ENCODE results near the gene AATK.

DNA sequence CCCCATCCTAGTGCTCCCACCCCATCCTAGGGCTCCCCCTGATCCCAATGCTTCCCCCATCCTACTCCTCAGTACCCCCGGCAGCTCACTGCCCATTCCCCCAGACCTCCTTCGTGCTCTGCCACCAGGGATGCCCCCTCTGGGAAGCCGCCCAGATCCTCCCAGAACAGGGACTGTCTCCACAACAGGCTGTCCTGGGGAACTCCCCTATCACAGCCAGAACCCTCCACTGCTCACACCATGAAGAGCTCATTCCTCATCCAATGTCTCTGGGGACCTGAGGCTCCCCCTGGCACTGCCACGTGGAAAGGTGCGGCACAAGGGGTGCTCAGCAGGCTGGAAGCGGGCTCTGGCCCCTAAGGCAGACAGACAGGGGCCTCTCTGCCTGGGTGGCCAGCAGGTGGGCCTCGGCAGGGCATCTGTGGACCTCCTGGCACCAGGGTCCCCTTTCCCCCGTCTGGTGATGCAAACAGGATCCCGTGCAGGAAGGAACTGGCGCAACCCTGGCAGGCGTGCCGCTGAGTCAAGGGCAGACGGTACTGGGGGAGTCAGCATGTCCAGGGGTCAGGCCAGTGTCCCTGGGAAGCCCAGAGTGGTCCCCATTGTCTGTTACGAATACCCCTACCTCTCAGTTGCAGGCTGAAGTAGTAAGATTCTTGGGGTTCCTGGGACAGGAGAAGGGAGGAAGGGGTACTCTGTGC lies 15.5 kb downstream of the AATK start:
- TF ChIP-seq HNRNPUL1 (IDR thresholded peaks at IDR 0.05; ENCODE audit: low read length), result no peak
- TF ChIP-seq, protein P1, sequence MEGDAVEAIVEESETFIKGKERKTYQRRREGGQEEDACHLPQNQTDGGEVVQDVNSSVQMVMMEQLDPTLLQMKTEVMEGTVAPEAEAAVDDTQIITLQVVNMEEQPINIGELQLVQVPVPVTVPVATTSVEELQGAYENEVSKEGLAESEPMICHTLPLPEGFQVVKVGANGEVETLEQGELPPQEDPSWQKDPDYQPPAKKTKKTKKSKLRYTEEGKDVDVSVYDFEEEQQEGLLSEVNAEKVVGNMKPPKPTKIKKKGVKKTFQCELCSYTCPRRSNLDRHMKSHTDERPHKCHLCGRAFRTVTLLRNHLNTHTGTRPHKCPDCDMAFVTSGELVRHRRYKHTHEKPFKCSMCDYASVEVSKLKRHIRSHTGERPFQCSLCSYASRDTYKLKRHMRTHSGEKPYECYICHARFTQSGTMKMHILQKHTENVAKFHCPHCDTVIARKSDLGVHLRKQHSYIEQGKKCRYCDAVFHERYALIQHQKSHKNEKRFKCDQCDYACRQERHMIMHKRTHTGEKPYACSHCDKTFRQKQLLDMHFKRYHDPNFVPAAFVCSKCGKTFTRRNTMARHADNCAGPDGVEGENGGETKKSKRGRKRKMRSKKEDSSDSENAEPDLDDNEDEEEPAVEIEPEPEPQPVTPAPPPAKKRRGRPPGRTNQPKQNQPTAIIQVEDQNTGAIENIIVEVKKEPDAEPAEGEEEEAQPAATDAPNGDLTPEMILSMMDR (IDR thresholded peaks at IDR 0.05 in 2 of 3, conservative IDR thresholded peaks at IDR 0.05 in 1 of 3; ENCODE audit: insufficient read depth in 2 of 3, low read depth in 1 of 3, low read length in 3 of 3), result no peak
- TF ChIP-seq ZNF124 (CRISPR knock-in tag; IDR thresholded peaks at IDR 0.05), result no peak
- TF ChIP-seq, protein P2, sequence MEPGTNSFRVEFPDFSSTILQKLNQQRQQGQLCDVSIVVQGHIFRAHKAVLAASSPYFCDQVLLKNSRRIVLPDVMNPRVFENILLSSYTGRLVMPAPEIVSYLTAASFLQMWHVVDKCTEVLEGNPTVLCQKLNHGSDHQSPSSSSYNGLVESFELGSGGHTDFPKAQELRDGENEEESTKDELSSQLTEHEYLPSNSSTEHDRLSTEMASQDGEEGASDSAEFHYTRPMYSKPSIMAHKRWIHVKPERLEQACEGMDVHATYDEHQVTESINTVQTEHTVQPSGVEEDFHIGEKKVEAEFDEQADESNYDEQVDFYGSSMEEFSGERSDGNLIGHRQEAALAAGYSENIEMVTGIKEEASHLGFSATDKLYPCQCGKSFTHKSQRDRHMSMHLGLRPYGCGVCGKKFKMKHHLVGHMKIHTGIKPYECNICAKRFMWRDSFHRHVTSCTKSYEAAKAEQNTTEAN (CRISPR knock-in tag; IDR thresholded peaks at IDR 0.05), result no peak
- no peak for TF ChIP-seq ELF1 (tag; IDR thresholded peaks at IDR 0.05)
- no peak for TF ChIP-seq EZH2 (IDR thresholded peaks at IDR 0.05; ENCODE audit: borderline replicate concordance, low read depth, low read length)
- no peak for TF ChIP-seq TGIF2 (CRISPR knock-in tag; IDR thresholded peaks at IDR 0.05)
- TF ChIP-seq BACH1 (tag; IDR thresholded peaks at IDR 0.05), result no peak
- TF ChIP-seq ERF (CRISPR knock-in tag; IDR thresholded peaks at IDR 0.05), result no peak
- TF ChIP-seq, protein P3, sequence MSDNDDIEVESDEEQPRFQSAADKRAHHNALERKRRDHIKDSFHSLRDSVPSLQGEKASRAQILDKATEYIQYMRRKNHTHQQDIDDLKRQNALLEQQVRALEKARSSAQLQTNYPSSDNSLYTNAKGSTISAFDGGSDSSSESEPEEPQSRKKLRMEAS (CRISPR knock-in tag; IDR thresholded peaks at IDR 0.05), result no peak
- TF ChIP-seq NEUROD1 (IDR thresholded peaks at IDR 0.05; ENCODE audit: borderline replicate concordance, low read depth, low read length, partially characterized antibody), result no peak
- TF ChIP-seq, protein P4, sequence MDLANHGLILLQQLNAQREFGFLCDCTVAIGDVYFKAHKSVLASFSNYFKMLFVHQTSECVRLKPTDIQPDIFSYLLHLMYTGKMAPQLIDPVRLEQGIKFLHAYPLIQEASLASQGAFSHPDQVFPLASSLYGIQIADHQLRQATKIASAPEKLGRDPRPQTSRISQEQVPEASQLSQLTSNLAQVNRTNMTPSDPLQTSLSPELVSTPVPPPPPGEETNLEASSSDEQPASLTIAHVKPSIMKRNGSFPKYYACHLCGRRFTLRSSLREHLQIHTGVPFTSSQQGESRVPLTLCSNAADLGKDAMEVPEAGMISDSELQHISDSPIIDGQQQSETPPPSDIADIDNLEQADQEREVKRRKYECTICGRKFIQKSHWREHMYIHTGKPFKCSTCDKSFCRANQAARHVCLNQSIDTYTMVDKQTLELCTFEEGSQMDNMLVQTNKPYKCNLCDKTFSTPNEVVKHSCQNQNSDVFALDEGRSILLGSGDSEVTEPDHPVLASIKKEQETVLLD (IDR thresholded peaks at IDR 0.05), result no peak
- TF ChIP-seq CBX3 (IDR thresholded peaks at IDR 0.05; ENCODE audit: borderline replicate concordance in 1 of 2, low read length in 2 of 2), result no peak
